Measurements from ENCODE around the gene PYM1.
"Not testable (repeated sequence)": the region's sequence is repeated elsewhere in the genome, so short reads cannot be mapped to it uniquely, and the experiment has no call there.

Gene PYM1

DNA sequence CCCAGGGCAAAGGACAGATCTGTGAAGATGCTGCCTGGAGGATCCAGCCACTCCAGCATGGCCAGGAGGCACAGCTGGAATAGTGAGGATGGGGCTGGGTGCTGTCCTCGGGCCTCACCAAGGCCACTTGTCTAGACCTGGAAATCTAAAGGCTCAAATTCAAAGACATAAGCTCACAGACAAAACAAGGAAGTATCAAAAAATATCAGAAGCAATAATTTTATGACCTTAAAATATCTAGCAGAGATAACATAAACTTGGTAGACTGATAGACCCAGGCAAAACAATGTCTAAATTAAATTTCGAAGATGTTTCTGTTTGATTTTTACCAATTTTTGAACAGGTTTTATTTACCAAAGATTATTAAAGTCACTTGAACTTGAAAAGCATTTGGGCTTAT lies 62.4 kb downstream of the PYM1 start:
- no peaks in the 10 kb centered on the region for H3K36me3 ChIP-seq (ENCODE audit: control insufficient read depth, insufficient read depth, low read length)
- H3K9me3 ChIP-seq (ENCODE audit: control insufficient read depth, insufficient read depth, low read depth, low read length) = peaks cover 5% of the 10 kb centered on the region
- no peaks in the 10 kb centered on the region for H3K27me3 ChIP-seq (ENCODE audit: control insufficient read depth, insufficient read depth, low read length)
- H3K4me1 ChIP-seq (ENCODE audit: control insufficient read depth, insufficient read depth, low read length) = no peaks in the 10 kb centered on the region
- no peak overlapping the region for H3K9ac ChIP-seq (ENCODE audit: low read length)
- H3K4me3 ChIP-seq (ENCODE audit: low read depth, low read length) = no peak overlapping the region
- no peak overlapping the region for H3K27ac ChIP-seq (ENCODE audit: low read depth, low read length)

DNA sequence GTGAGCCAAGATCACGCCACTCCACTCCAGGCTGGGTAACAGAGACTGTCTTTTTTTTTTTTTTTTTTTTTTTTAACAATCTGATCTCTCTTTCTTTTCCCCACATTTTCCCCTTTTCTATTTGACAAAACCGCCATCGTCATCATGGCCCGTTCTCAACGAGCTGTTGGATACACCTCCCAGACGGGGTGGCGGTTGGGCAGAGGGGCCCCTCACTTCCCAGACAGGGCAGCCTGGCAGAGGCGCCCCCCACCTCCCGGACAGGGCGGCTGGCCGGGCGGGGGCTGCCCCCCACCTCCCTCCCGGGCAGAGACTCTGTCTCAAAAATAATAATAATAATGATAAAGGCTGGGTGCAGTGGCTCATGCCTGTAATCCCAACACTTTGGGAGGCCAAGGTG lies 64.8 kb downstream of the PYM1 start:
- not testable (repeated sequence) for H3K9me3 ChIP-seq (ENCODE audit: control insufficient read depth, insufficient read depth, low read depth, low read length); H3K9ac ChIP-seq (ENCODE audit: low read length); H3K4me3 ChIP-seq (ENCODE audit: low read depth, low read length); H3K4me1 ChIP-seq (ENCODE audit: control insufficient read depth, insufficient read depth, low read length); H3K27ac ChIP-seq (ENCODE audit: low read depth, low read length); H3K27me3 ChIP-seq (ENCODE audit: control insufficient read depth, insufficient read depth, low read length); H3K36me3 ChIP-seq (ENCODE audit: control insufficient read depth, insufficient read depth, low read length)

DNA sequence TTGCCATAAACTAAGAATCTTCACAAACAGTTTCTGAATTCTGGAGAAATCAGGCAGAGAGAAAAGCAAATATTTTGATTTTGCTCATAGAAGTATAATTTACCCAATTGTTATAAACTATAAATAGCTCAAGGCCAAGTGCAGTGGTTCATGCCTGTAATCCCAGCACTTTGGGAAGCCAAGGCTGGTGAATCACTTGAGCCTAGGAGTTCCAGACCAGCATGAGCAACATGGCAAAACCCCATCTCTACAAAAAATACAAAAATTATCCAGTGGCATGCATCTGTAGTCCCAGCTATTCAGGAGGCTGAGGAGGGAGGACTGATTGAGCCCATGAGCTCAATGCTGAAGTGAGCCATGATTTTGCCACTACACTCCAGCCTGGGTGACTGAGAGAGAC lies 65.4 kb downstream of the PYM1 start:
- Histone ChIP-seq H3K36me3 (ENCODE audit: control insufficient read depth, insufficient read depth, low read length) (no peaks in the 10 kb centered on the region), H3K9ac (ENCODE audit: low read length) (no peak overlapping the region), H3K27me3 (ENCODE audit: control insufficient read depth, insufficient read depth, low read length) (no peaks in the 10 kb centered on the region), H3K4me1 (ENCODE audit: control insufficient read depth, insufficient read depth, low read length) (no peaks in the 10 kb centered on the region), H3K4me3 (ENCODE audit: low read depth, low read length) (no peak overlapping the region), H3K27ac (ENCODE audit: low read depth, low read length) (no peak overlapping the region), H3K9me3 (ENCODE audit: control insufficient read depth, insufficient read depth, low read depth, low read length) (peaks cover 5% of the 10 kb centered on the region)

DNA sequence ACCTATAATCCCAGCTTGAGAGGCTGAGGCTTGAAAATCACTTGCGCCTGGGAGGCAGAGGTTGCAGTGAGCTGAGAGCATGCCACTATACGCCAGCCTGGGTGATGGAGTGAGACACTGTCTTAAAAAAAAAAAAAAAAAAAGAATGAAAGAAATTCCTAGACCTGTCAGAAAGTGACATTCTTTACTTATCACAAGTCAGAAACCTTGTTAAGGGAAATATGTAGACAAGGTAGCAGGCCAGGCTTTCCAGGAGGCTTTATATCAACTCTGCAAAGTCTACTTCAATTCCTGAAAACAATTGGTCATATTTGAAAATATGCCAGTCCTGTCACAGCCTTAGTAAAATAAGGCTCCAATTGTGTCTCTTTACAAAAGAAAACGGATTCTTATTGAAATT lies 65.8 kb downstream of the PYM1 start:
- Histone ChIP-seq H3K4me1 (ENCODE audit: control insufficient read depth, insufficient read depth, low read length) (no peaks in the 10 kb centered on the region), H3K27ac (ENCODE audit: low read depth, low read length) (no peak overlapping the region), H3K27me3 (ENCODE audit: control insufficient read depth, insufficient read depth, low read length) (no peaks in the 10 kb centered on the region), H3K9me3 (ENCODE audit: control insufficient read depth, insufficient read depth, low read depth, low read length) (peaks cover 5% of the 10 kb centered on the region), H3K4me3 (ENCODE audit: low read depth, low read length) (no peak overlapping the region), H3K9ac (ENCODE audit: low read length) (no peak overlapping the region), H3K36me3 (ENCODE audit: control insufficient read depth, insufficient read depth, low read length) (no peaks in the 10 kb centered on the region)

DNA sequence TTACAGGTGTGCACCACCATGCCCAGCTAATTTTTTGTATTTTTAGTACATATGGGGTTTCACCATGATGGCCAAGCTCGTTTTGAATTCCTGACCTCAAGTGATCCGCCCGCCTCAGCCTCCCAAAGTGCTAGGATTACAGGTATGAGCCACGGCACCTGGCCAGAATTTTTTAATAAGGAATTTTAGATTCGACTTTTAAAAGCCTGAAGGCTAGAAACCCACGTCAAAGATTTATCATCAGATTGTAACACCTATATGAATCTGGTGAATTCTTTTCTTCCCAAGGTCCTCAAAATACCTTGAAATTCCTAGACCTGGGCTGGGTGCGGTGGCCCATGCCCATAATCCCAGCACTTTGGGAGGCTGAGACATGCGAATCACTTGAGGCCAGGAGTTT lies 66.3 kb downstream of the PYM1 start:
- Histone ChIP-seq H3K9me3 (ENCODE audit: control insufficient read depth, insufficient read depth, low read depth, low read length) (peaks cover 5% of the 10 kb centered on the region), H3K4me3 (ENCODE audit: low read depth, low read length) (no peak overlapping the region), H3K27me3 (ENCODE audit: control insufficient read depth, insufficient read depth, low read length) (no peaks in the 10 kb centered on the region), H3K4me1 (ENCODE audit: control insufficient read depth, insufficient read depth, low read length) (no peaks in the 10 kb centered on the region), H3K27ac (ENCODE audit: low read depth, low read length) (no peak overlapping the region), H3K9ac (ENCODE audit: low read length) (no peak overlapping the region), H3K36me3 (ENCODE audit: control insufficient read depth, insufficient read depth, low read length) (no peaks in the 10 kb centered on the region)

DNA sequence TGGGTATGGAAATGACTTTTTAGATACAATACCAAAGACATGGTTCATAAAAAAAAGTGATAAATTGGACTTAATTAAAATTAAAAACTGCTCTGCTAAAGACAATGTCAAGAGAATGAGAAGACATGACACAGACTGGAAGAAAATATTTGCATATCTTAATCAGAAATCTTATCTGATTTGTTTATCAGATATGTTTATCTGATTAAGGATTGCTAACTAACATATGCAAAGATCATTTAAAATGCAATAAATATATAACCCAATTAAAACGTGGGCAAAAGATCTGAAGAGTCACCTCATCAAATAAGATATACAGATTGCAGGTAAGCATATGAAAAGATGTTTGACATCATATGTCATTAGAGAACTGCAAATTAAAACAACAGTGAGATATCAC lies 75.0 kb downstream of the PYM1 start:
- Histone ChIP-seq H3K27me3 (ENCODE audit: control insufficient read depth, insufficient read depth, low read length) (no peaks in the 10 kb centered on the region), H3K27ac (ENCODE audit: low read depth, low read length) (no peak overlapping the region), H3K36me3 (ENCODE audit: control insufficient read depth, insufficient read depth, low read length) (no peaks in the 10 kb centered on the region), H3K4me3 (ENCODE audit: low read depth, low read length) (no peak overlapping the region), H3K4me1 (ENCODE audit: control insufficient read depth, insufficient read depth, low read length) (peaks cover 9% of the 10 kb centered on the region; the same call in 1 of the 2 replicates), H3K9ac (ENCODE audit: low read length) (no peak overlapping the region), H3K9me3 (ENCODE audit: control insufficient read depth, insufficient read depth, low read depth, low read length) (no peaks in the 10 kb centered on the region)
